SK-N-SH (cell line): ENCODE data around the gene TNFRSF4.

Source experiments
- CTCF ChIP-seq: fragments of 200-600 bp; sonication (generic); IDR thresholded peaks from 2 replicates; pipeline ENCODE4 v1.6.1; 2017; ENCODE audit warnings: antibody characterized with exemption, mild to moderate bottlenecking, moderate library complexity
- IRF3 ChIP-seq: fragments of 150-350 bp; IDR thresholded peaks from 2 replicates; pipeline ENCODE4 v1.6.1; 2016; ENCODE audit warnings: mild to moderate bottlenecking, low read depth, low read length

GRCh38 chr1:1234180-1234808, 20.3 kb upstream of the TNFRSF4 start:
- no peak for TF ChIP-seq CTCF
- no peak for TF ChIP-seq IRF3
